Stomach (tissue), 9 donors: ENCODE data around the gene SLC28A1. TPM values are rescaled to one million over a fixed set of nuclear protein-coding genes. Genes with fewer than 3 reads are reported as not detected.

Source experiments
- DNase-seq, 2 donors: peaks; one replicate each; pipeline versions ENCODE4 v3.0.0 to v3.0.0-alpha.2; 2013 to 2019
- H3K27ac ChIP-seq, 5 donors: fragments of 200-600 bp in 4 of 5; sonication (generic) in 4 of 5; one replicate each; pipeline ENCODE4 v1.5.1; 2013 to 2019; ENCODE audit warnings: mild to moderate bottlenecking in 1 of 5, moderate library complexity in 1 of 5
- H3K27me3 ChIP-seq, 3 donors: fragments of 200-600 bp; sonication (generic); one replicate each; pipeline ENCODE4 v1.5.1; 2017 to 2019; ENCODE audit warnings: mixed run types in 1 of 3
- H3K36me3 ChIP-seq, 4 donors: fragments of 200-600 bp; sonication (generic); 1 replicate in 3 of 4; 2 replicates in 1 of 4; pipeline ENCODE4 v1.5.1; 2016 to 2019
- H3K4me1 ChIP-seq, 4 donors: fragments of 200-600 bp; sonication (generic); one replicate each; pipeline ENCODE4 v1.5.1; 2016 to 2019
- H3K4me3 ChIP-seq, 4 donors: fragments of 200-600 bp; sonication (generic) in 3 of 4; one replicate each; pipeline ENCODE4 v1.5.1; 2016 to 2019; ENCODE audit warnings: mild to moderate bottlenecking in 1 of 4
- H3K9me3 ChIP-seq, 4 donors: fragments of 200-600 bp; sonication (generic); one replicate each; pipeline ENCODE4 v1.5.1; 2016 to 2019
- EP300 ChIP-seq: sonication (generic); formaldehyde crosslinking; IDR thresholded peaks from one replicate; pipeline ENCODE4 v1.6.1; 2017; ENCODE audit warnings: antibody characterized with exemption
- POLR2A ChIP-seq, 4 donors: fragments of 450-650 bp; IDR thresholded peaks; one replicate each; pipeline ENCODE4 v1.6.1; 2016; ENCODE audit warnings: antibody characterized with exemption in 4 of 4, control low read depth in 2 of 4, mild to moderate bottlenecking in 1 of 4, moderate library complexity in 1 of 4
- POLR2AphosphoS5 ChIP-seq, 3 donors: sonication (generic); formaldehyde crosslinking; IDR thresholded peaks; one replicate each; pipeline ENCODE4 v1.6.1; 2016; ENCODE audit warnings: antibody characterized with exemption in 3 of 3
- WGBS, 5 donors: extraction: QIAGEN DNeasy Blood & Tissue Kit in 3 of 5; methylation state at CpG; one replicate each; pipeline versions ENCODE4 v1.1.5 to v1.1.7; 2013 to 2018; 5-methylcytosine and 5-hydroxymethylcytosine counted together
- intact Hi-C: fragments of 100-400 bp; cut with DNase I; formaldehyde crosslinking; loops from one replicate; pipeline ENCODE4 v1.15.1; 2023; ENCODE audit warnings: low total_unique reads
- polyA plus RNA-seq, 3 donors: library from polyadenylated mRNA; stranded (reverse); fragments of 200-250 nt; gene quantifications; one replicate each; pipeline ENCODE4 v1.2.3, GENCODE V29; 2013
- total RNA-seq, 5 donors: library from RNA; depleted of rRNA; stranded (reverse); fragments of >200 nt; gene quantifications; one replicate each; pipeline versions ENCODE4 v1.1.0 to v1.2.3, GENCODE V29; 2014 to 2016
- TF ChIP-seq, protein P1 (sequence below), 7 experiments: fragments of 450-650 bp in 4 of 7; fragments of 200-600 bp in 3 of 7; sonication (generic) in 3 of 7; IDR thresholded peaks; one replicate each; pipeline ENCODE4 v1.5.1; 2016 to 2019; ENCODE audit warnings: antibody characterized with exemption in 7 of 7, control low read depth in 2 of 7, mild to moderate bottlenecking in 1 of 7
- donor health status: healthy with polysubstance abuse.
- donor health status: Bipolar disorder and iron deficiency.
- donor health status: healthy.

Gene SLC28A1
- total and polyA plus RNA-seq, 8 donors: 0.92 TPM; not detected in 7

DNA sequence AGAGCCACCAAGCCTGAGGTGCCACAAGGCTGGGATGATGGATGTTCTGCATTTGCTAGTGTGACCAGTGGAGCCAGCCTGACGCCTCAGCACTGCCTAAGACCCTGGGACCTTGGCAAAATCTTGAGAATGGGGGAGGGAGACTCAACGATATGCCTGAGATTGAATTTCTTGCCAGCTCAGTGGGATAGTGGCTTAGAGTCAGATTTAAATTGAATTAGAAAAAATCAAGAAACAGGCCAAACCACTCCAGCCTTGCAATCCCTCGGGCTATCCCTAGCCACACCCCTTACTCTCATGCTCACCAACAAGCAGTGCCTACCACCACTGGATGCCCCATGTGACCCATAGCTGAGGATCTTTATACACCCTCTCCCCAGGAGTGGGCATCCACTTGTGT is 78.5 kb downstream of the SLC28A1 start:
- Histone ChIP-seq H3K36me3 (no peaks in the 10 kb centered on the region), H3K9me3 (peaks cover 0 to 7% (median 3%) of the 10 kb centered on the region in 4 donors), H3K27ac (no peak overlapping the region), H3K27me3 (no peaks in the 10 kb centered on the region), H3K4me1 (peaks cover 0 to 11% (median 5%) of the 10 kb centered on the region in 4 donors), H3K4me3 (no peak overlapping the region)
- intact Hi-C loops: loop anchor here (10.0 kb wide), 1 partner anchor 202 kb away; no protein-coding TSS in a partner anchor
- TF ChIP-seq POLR2A (IDR thresholded peaks at IDR 0.05) (no peak), EP300 (no peak), POLR2AphosphoS5 (IDR thresholded peaks at IDR 0.05) (no peak)
- TF ChIP-seq, protein P1, sequence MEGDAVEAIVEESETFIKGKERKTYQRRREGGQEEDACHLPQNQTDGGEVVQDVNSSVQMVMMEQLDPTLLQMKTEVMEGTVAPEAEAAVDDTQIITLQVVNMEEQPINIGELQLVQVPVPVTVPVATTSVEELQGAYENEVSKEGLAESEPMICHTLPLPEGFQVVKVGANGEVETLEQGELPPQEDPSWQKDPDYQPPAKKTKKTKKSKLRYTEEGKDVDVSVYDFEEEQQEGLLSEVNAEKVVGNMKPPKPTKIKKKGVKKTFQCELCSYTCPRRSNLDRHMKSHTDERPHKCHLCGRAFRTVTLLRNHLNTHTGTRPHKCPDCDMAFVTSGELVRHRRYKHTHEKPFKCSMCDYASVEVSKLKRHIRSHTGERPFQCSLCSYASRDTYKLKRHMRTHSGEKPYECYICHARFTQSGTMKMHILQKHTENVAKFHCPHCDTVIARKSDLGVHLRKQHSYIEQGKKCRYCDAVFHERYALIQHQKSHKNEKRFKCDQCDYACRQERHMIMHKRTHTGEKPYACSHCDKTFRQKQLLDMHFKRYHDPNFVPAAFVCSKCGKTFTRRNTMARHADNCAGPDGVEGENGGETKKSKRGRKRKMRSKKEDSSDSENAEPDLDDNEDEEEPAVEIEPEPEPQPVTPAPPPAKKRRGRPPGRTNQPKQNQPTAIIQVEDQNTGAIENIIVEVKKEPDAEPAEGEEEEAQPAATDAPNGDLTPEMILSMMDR (IDR thresholded peaks at IDR 0.05): no peak
- DNase-seq: no peak
- 51 to 73% (median 63%) methylated on average over 3 of the region's 3 CpGs for WGBS, 5 donors

DNA sequence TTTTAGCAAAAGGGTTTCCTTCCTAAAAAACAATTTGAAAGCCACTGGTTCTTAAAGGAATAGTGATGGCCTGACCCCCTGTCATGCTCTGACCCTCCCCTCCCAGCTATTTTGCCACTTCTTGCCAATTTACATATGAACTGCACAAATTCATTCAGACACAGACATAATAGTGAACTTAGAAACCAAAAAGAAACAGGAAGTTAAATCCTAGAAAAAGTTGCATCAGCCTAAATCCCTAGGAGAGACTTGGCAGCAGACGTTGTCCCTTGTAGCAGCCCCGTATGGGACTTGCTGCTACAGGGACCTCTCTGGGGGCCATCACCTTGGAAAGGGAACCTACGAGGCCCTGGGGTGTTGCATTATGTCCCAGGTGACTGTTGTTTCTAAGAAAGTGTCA is 82.9 kb downstream of the SLC28A1 start:
- DNase-seq: no peak
- 35 to 58% (median 50%) methylated on average over 3 of the region's 3 CpGs for WGBS, 5 donors
- H3K27me3 ChIP-seq: no peaks in the 10 kb centered on the region
- TF ChIP-seq EP300: no peak
- TF ChIP-seq POLR2AphosphoS5 (IDR thresholded peaks at IDR 0.05): no peak
- TF ChIP-seq, protein P1 (IDR thresholded peaks at IDR 0.05): no peak
- no peak for TF ChIP-seq POLR2A (IDR thresholded peaks at IDR 0.05)
- no peak overlapping the region for H3K4me3 ChIP-seq
- no peak overlapping the region for H3K27ac ChIP-seq
- intact Hi-C loops: loop anchor here (10.0 kb wide), 1 partner anchor 197 kb away; no protein-coding TSS in a partner anchor
- H3K9me3 ChIP-seq: peaks cover 0 to 7% (median 3%) of the 10 kb centered on the region in 4 donors
- H3K4me1 ChIP-seq: peaks cover 0 to 5% (median 0%) of the 10 kb centered on the region in 4 donors
- no peaks in the 10 kb centered on the region for H3K36me3 ChIP-seq

DNA sequence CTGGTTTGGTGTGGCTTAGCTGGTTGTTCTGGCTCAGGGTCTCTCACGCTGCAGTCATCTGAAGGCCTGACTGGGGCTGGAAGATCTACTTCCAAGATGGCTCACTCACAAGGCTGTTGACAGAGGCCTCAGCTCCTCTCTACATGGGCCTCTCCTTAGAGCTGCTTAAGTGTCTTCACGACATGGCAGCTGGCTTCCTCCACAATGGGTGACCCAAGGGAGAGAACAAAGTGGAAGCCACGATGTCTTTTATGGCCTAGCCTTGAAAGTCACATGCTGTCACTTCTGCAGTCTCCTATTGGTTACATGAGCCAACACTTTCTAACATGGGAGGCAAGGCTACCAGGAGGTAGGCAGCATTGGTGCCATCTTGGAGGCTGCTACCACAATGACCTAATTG is 83.8 kb downstream of the SLC28A1 start:
- intact Hi-C loops: loop anchor here (10.0 kb wide), 1 partner anchor 196 kb away; no protein-coding TSS in a partner anchor
- Histone ChIP-seq H3K27ac (no peak overlapping the region), H3K4me1 (peaks cover 0 to 5% (median 0%) of the 10 kb centered on the region in 4 donors), H3K4me3 (no peak overlapping the region), H3K27me3 (no peaks in the 10 kb centered on the region), H3K36me3 (no peaks in the 10 kb centered on the region), H3K9me3 (peaks cover 0 to 7% (median 3%) of the 10 kb centered on the region in 4 donors)
- no peak for DNase-seq
- no peak for TF ChIP-seq POLR2AphosphoS5 (IDR thresholded peaks at IDR 0.05)
- TF ChIP-seq EP300: no peak
- TF ChIP-seq POLR2A (IDR thresholded peaks at IDR 0.05): no peak
- TF ChIP-seq, protein P1 (IDR thresholded peaks at IDR 0.05): no peak
- WGBS, 5 donors: 90 to 97% (median 96%) methylated on average over 3 of the region's 3 CpGs

DNA sequence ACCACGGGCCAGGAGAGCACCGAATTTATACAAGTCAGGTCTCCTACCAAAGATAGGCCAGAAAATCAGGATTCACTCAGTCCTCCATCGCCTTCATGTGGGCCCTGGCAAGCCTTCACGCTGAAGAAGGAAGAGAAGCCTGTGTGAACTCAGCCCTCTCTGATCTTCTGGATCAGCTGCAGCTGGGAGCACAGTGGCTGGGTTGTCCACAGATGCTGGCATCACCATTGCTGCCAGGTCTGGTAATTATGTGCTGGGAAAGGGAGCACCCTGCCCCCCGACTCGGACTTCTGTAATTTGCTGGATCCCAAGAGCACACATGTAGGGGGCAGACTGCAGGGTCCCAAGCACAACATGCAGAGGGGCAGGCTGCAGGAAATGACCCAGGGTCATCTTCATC is 84.8 kb downstream of the SLC28A1 start:
- H3K4me3 ChIP-seq: no peak overlapping the region
- peaks cover 0 to 7% (median 3%) of the 10 kb centered on the region in 4 donors for H3K9me3 ChIP-seq
- H3K27ac ChIP-seq: no peak overlapping the region
- peaks cover 0 to 5% (median 0%) of the 10 kb centered on the region in 4 donors for H3K4me1 ChIP-seq
- no peaks in the 10 kb centered on the region for H3K36me3 ChIP-seq
- DNase-seq: no peak
- intact Hi-C loops: loop anchor here (10.0 kb wide), 1 partner anchor 196 kb away; no protein-coding TSS in a partner anchor
- no peaks in the 10 kb centered on the region for H3K27me3 ChIP-seq
- TF ChIP-seq POLR2A (IDR thresholded peaks at IDR 0.05) (no peak), POLR2AphosphoS5 (IDR thresholded peaks at IDR 0.05) (no peak), EP300 (no peak)
- TF ChIP-seq, protein P1 (IDR thresholded peaks at IDR 0.05): no peak
- WGBS, 5 donors: 53 to 81% (median 64%) methylated on average over 6 of the region's 6 CpGs
